WTC11 (cell line): ENCODE measurements around the gene CYP21A2.

Source experiments
- CREB1 ChIP-seq: sonication (generic); formaldehyde crosslinking; IDR thresholded peaks from 2 replicates; pipeline ENCODE4 v1.8.0; 2023; ENCODE audit warnings: mild to moderate bottlenecking, missing genetic modification reagents
- ETV6 ChIP-seq: sonication (generic); formaldehyde crosslinking; IDR thresholded peaks from 2 replicates; pipeline ENCODE4 v1.8.1; 2022; ENCODE audit warnings: mild to moderate bottlenecking, missing genetic modification reagents
- NFE2L1 ChIP-seq: sonication (generic); formaldehyde crosslinking; IDR thresholded peaks from 2 replicates; pipeline ENCODE4 v1.8.1; 2023; ENCODE audit warnings: missing genetic modification reagents

DNA sequence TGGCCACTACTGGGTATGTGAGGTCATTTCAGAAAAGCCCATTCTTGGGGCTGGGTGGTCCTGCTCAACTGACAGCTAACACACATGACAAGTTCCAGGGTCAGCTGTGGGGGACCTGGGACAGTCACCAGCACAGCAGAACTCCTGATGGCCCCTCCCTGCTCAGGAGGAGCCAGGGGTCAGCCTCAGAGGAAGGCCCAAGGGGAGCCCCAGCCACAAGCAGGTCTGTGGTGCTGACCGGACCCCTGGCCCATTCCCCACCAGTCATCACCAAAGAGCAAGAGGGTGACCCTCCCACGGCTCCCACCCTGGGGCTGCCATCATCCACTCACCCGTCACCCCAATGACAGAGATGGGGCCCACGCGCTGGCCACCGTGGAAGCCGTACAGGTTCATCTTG is 18.0 kb downstream of the CYP21A2 start:
- TF ChIP-seq ETV6 (no peak), NFE2L1 (CRISPR knock-in tag) (no peak), CREB1 (CRISPR knock-in tag) (no peak)
